T-helper 17 cell (primary cell): Measurements from ENCODE around the gene HFM1. TPM values are rescaled to one million over a fixed set of nuclear protein-coding genes. Genes with fewer than 3 reads are reported as not detected.

Experiments
- total RNA-seq, 4 donors: library from RNA in 2 of 4; stranded (reverse) in 2 of 4; gene quantifications; one replicate each; pipeline ENCODE4 v1.2.3 and lab custom pipeline; 2022 to 2026

Gene HFM1
- total RNA-seq, 2 donors from 2014 or later: not detected

Other genes starting within 250 kb of the HFM1 start
- gene CDC7, start 96.0 kb upstream of the HFM1 start, total RNA-seq: 1 to 10 TPM; 5.2 to 6.5 TPM